HUES48 (cell line): ENCODE results near the gene PAGR1.
"Not testable (repeated sequence)": the region's sequence is repeated elsewhere in the genome, so short reads cannot be mapped to it uniquely, and the experiment has no call there.

Experiments used
- H3K27ac ChIP-seq: one replicate; pipeline ENCODE4 v1.7.0; 2013; ENCODE audit warnings: low read depth, low read length, inconsistent platforms
- H3K27me3 ChIP-seq: 2 replicates; pipeline ENCODE4 v1.6.1; 2013; ENCODE audit warnings: mild to moderate bottlenecking, low read length; ENCODE audit not compliant: control insufficient read depth, insufficient read depth
- H3K36me3 ChIP-seq: 2 replicates; pipeline ENCODE4 v1.6.1; 2013; ENCODE audit warnings: low read length; ENCODE audit not compliant: control insufficient read depth, insufficient read depth
- H3K4me1 ChIP-seq: 2 replicates; pipeline ENCODE4 v1.6.1; 2013; ENCODE audit warnings: mild to moderate bottlenecking, low read length; ENCODE audit not compliant: control insufficient read depth, insufficient read depth
- H3K4me3 ChIP-seq: 2 replicates; pipeline ENCODE4 v1.5.1; 2013; ENCODE audit warnings: mild to moderate bottlenecking, low read depth, low read length
- H3K9ac ChIP-seq: 2 replicates; pipeline ENCODE4 v1.6.1; 2013; ENCODE audit warnings: mild to moderate bottlenecking, low read depth, low read length, moderate library complexity
- H3K9me3 ChIP-seq: 2 replicates; pipeline ENCODE4 v1.6.1; 2013; ENCODE audit warnings: low read length; ENCODE audit not compliant: control insufficient read depth, insufficient read depth

PAGR1 gene

GRCh38 chr16:29783094-29783953 is 32.6 kb upstream of the PAGR1 start:
- not testable (repeated sequence) for H3K27ac ChIP-seq, H3K36me3 ChIP-seq, H3K4me1 ChIP-seq, H3K4me3 ChIP-seq, H3K9me3 ChIP-seq, H3K27me3 ChIP-seq, H3K9ac ChIP-seq

- Histone ChIP-seq H3K27me3 (no peaks in the 10 kb centered on the region; the same call in none of the 2 replicates), H3K4me1 (0 out of 2 replicates have a peak, but pooled peaks cover 2% of the 10 kb centered on the region), H3K9ac (no peak overlapping the region), H3K36me3 (no peaks in the 10 kb centered on the region), H3K4me3 (no peak overlapping the region), H3K9me3 (no peaks in the 10 kb centered on the region), H3K27ac (no peak overlapping the region)
Observed at GRCh38 chr16:29784157-29784556, 31.8 kb upstream of the PAGR1 start.

- Histone ChIP-seq H3K27ac (no peak overlapping the region), H3K27me3 (no peaks in the 10 kb centered on the region; the same call in none of the 2 replicates), H3K9ac (no peak overlapping the region), H3K9me3 (no peaks in the 10 kb centered on the region), H3K4me3 (peak overlapping the region; percentile 51), H3K36me3 (no peaks in the 10 kb centered on the region), H3K4me1 (peaks cover 4% of the 10 kb centered on the region; the same call in 1 of the 2 replicates)
Observed at GRCh38 chr16:29784901-29785500, 31.0 kb upstream of the PAGR1 start.

GRCh38 chr16:29787155-29787554 is 28.8 kb upstream of the PAGR1 start:
- H3K4me1 ChIP-seq, result peaks cover 14% of the 10 kb centered on the region
- not testable (repeated sequence) for H3K36me3 ChIP-seq, H3K27ac ChIP-seq, H3K9me3 ChIP-seq, H3K9ac ChIP-seq, H3K4me3 ChIP-seq, H3K27me3 ChIP-seq

- Histone ChIP-seq H3K9ac (peak overlapping the region; percentile 78), H3K27ac (peak overlapping the region; percentile 82), H3K4me1 (peaks cover 15% of the 10 kb centered on the region), H3K36me3 (peaks cover 15% of the 10 kb centered on the region; the same call in 1 of the 2 replicates), H3K9me3 (no peaks in the 10 kb centered on the region), H3K27me3 (no peaks in the 10 kb centered on the region; the same call in 1 of the 2 replicates), H3K4me3 (peak overlapping the region; percentile 98)
Observed at GRCh38 chr16:29789775-29790182, 26.2 kb upstream of the PAGR1 start.

- Histone ChIP-seq H3K9ac (peak within 1 kb of the TSS; percentile 85), H3K27ac (peak within 1 kb of the TSS; percentile 85), H3K4me3 (peak within 1 kb of the TSS; percentile 98), H3K27me3 (no peaks in the 10 kb centered on the region; the same call in 1 of the 2 replicates), H3K36me3 (peaks cover 21% of the 10 kb centered on the region; the same call in 1 of the 2 replicates), H3K4me1 (peaks cover 15% of the 10 kb centered on the region), H3K9me3 (no peaks in the 10 kb centered on the region)
Observed at GRCh38 chr16:29790183-29790948, 25.6 kb upstream of the PAGR1 start, which contains the start of gene KIF22. KIF22 (plus strand) TSS chr16:29790751; CDS start chr16:29790760, 9 bp downstream.

GRCh38 chr16:29790949-29791844 is 24.8 kb upstream of the PAGR1 start:
- Histone ChIP-seq H3K4me1 (peaks cover 13% of the 10 kb centered on the region), H3K27ac (peak overlapping the region; percentile 85), H3K36me3 (peaks cover 25% of the 10 kb centered on the region), H3K9me3 (no peaks in the 10 kb centered on the region), H3K9ac (peak overlapping the region; percentile 85), H3K27me3 (no peaks in the 10 kb centered on the region), H3K4me3 (peak overlapping the region; percentile 98)

GRCh38 chr16:29791845-29792807 is 23.8 kb upstream of the PAGR1 start:
- Histone ChIP-seq H3K36me3 (peaks cover 34% of the 10 kb centered on the region), H3K9me3 (no peaks in the 10 kb centered on the region), H3K4me3 (peak overlapping the region; percentile 98), H3K4me1 (peaks cover 13% of the 10 kb centered on the region), H3K27ac (no peak overlapping the region), H3K9ac (peak overlapping the region; percentile 85; the same call in 1 of the 2 replicates), H3K27me3 (no peaks in the 10 kb centered on the region)

GRCh38 chr16:29793153-29793552 is 22.8 kb upstream of the PAGR1 start:
- H3K27ac ChIP-seq, H3K27me3 ChIP-seq, H3K9me3 ChIP-seq, H3K4me3 ChIP-seq, H3K9ac ChIP-seq: not testable (repeated sequence)
- peaks cover 45% of the 10 kb centered on the region for H3K36me3 ChIP-seq
- H3K4me1 ChIP-seq, result peaks cover 13% of the 10 kb centered on the region
